Measurements from ENCODE around the gene PCDHA9.
"Not testable (repeated sequence)": the region's sequence is repeated elsewhere in the genome, so short reads cannot be mapped to it uniquely, and the experiment has no call there.

The PCDHA9 gene

GRCh38 chr5:140848139-140849102 is at the start of gene PCDHA9:
Gene PCDHA9, plus strand, starts transcription at chr5:140848382. Its CDS starts 114 bp downstream, at chr5:140848496.
- DNase-seq, result not testable (repeated sequence)

- DNase-seq, result no peak
These were observed 47.2 kb upstream of the PCDHA9 start, which contains the start of gene PCDHA3 for GRCh38 chr5:140800816-140801493. Gene PCDHA3, plus strand, starts transcription at chr5:140801057.

DNA sequence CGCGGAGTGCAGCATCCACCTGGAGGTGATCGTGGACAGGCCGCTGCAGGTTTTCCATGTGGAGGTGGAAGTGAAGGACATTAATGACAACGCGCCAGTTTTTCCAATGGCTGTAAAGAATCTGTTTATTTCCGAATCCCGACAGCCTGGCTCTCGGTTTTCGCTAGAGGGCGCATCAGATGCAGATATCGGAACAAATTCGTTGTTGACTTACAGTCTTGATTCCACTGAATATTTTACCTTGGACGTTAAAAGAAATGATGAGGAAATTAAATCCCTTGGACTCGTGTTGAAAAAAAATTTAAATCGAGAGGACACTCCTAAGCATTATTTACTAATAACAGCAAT is 46.7 kb upstream of the PCDHA9 start:
- DNase-seq, result no peak

GRCh38 chr5:140802381-140802780 is 45.8 kb upstream of the PCDHA9 start:
- not testable (repeated sequence) for DNase-seq

- DNase-seq, result no peak
These were observed 45.4 kb upstream of the PCDHA9 start for GRCh38 chr5:140802781-140803271.

DNA sequence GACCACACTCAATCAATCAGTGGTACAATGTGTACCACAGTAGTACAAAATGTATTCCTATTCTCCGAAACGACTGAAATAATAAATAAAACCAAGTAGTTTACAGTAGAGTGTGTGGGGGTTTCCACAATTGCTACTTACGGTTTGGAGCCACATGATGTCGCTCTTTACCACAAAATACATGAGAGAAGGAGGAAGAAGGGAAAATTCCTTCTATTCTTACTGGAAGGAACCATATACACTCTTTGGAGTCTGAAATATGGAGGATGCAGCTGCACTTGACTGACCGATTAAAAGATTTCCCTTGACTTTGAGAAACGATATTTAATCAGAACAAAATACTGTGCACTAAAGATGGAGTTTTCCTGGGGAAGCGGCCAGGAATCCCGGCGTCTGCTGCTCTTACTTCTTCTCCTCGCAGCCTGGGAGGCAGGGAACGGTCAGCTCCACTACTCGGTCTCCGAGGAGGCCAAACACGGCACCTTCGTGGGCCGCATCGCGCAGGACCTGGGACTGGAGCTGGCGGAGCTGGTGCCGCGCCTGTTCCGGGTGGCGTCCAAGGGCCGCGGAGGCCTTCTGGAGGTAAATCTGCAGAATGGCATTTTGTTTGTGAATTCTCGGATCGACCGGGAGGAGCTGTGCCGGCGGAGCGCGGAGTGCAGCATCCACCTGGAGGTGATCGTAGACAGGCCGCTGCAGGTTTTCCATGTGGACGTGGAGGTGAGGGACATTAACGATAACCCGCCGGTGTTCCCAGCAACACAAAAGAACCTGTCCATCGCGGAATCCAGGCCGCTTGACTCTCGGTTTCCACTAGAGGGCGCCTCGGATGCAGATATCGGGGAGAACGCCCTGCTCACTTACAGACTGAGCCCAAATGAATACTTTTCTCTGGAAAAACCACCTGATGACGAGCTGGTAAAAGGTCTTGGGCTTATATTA is 41.1 kb upstream of the PCDHA9 start, which contains the start of gene PCDHA4:
Gene PCDHA4 (plus strand): TSS at position 235 of the 942 bp plus-strand sequence.
- DNase-seq, result no peak

- DNase-seq, result not testable (repeated sequence)
These were observed 39.8 kb upstream of the PCDHA9 start for GRCh38 chr5:140808241-140808888.

- DNase-seq, result no peak
These were observed 39.3 kb upstream of the PCDHA9 start for GRCh38 chr5:140808889-140809291.

DNA sequence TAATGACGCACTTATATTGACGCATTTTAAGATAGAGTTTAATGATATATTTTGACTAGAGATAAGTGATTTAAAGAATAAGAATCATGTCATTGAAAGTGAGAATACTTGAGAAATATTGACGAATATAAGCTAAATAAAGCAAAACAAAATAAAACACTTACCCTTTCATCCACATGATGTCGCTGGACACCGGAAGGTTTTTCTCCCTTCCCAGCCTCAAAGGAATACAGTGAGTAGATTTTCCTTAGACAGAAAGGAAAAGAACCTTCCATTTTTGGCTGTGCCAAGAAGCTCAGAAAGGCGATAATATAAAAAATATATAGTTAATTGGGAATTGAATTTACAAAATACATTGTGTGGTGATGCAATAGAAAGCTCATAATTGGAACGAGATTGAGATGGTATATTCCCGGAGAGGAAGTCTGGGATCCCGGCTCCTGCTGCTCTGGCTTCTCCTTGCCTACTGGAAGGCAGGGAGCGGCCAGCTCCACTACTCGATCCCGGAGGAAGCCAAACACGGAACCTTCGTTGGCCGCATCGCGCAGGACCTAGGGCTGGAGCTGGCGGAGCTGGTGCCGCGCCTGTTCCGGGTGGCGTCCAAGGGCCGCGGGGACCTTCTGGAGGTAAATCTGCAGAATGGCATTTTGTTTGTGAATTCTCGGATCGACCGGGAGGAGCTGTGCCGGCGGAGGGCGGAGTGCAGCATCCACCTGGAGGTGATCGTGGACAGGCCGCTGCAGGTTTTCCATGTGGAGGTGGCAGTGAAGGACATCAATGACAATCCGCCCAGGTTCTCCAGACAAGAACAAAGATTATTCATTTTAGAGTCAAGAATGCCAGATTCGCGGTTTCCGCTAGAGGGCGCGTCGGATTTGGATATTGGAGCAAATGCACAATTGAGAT is 26.6 kb upstream of the PCDHA9 start, which contains the start of gene PCDHA5:
Gene PCDHA5 (plus strand): TSS at position 239 of the 906 bp plus-strand sequence.
- no peak for DNase-seq

DNA sequence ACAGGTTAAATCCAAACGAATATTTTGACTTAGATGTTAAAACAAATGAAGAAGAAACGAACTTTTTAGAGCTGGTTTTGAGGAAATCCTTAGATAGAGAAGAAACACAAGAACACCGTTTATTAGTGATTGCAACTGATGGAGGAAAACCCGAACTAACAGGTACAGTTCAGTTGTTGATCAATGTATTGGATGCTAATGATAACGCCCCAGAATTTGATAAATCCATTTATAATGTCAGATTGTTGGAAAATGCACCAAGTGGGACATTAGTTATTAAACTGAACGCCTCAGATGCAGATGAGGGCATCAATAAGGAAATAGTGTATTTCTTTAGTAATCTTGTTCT is 25.9 kb upstream of the PCDHA9 start:
- DNase-seq, result no peak

DNA sequence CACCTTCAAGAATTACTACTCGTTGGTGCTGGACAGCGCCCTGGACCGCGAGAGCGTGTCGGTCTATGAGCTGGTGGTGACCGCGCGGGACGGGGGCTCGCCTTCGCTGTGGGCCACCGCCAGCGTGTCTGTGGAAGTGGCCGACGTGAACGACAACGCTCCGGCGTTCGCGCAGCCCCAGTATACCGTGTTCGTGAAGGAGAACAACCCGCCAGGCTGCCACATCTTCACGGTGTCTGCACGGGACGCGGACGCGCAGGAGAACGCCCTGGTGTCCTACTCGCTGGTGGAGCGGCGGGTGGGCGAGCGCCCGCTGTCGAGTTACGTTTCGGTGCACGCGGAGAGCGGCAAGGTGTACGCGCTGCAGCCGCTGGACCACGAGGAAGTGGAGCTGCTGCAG is 25.2 kb upstream of the PCDHA9 start:
- not testable (repeated sequence) for DNase-seq

GRCh38 chr5:140823475-140823874 is 24.7 kb upstream of the PCDHA9 start:
- no peak for DNase-seq

DNA sequence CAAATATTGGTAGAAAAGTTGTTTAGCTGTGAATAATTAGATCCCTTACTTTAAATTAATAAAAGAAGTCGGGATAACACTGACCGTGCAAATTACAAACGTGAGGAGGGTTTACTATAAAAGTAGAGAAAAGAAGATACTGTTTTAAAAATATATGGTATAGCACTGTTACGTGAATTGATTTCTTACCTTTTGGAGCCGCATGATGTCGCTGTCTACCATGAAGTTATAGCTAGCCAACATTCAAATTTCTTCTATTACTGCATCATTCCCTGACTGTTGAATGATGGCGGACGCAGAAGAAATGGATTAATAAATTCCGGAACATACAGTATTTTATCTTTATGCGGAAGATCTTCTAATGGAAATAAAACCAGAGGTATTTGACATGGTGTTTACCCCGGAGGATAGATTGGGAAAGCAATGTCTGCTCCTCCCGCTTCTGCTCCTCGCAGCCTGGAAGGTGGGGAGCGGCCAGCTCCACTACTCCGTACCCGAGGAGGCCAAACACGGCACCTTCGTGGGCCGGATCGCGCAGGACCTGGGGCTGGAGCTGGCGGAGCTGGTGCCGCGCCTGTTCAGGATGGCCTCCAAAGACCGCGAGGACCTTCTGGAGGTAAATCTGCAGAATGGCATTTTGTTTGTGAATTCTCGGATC is 20.3 kb upstream of the PCDHA9 start, which contains the start of gene PCDHA6:
Gene PCDHA6 (plus strand): TSS at position 257 of the 658 bp plus-strand sequence. CDS start 132 bp downstream, at position 389.
- DNase-seq, result no peak

GRCh38 chr5:140828362-140828737 is 19.8 kb upstream of the PCDHA9 start:
- no peak for DNase-seq

DNA sequence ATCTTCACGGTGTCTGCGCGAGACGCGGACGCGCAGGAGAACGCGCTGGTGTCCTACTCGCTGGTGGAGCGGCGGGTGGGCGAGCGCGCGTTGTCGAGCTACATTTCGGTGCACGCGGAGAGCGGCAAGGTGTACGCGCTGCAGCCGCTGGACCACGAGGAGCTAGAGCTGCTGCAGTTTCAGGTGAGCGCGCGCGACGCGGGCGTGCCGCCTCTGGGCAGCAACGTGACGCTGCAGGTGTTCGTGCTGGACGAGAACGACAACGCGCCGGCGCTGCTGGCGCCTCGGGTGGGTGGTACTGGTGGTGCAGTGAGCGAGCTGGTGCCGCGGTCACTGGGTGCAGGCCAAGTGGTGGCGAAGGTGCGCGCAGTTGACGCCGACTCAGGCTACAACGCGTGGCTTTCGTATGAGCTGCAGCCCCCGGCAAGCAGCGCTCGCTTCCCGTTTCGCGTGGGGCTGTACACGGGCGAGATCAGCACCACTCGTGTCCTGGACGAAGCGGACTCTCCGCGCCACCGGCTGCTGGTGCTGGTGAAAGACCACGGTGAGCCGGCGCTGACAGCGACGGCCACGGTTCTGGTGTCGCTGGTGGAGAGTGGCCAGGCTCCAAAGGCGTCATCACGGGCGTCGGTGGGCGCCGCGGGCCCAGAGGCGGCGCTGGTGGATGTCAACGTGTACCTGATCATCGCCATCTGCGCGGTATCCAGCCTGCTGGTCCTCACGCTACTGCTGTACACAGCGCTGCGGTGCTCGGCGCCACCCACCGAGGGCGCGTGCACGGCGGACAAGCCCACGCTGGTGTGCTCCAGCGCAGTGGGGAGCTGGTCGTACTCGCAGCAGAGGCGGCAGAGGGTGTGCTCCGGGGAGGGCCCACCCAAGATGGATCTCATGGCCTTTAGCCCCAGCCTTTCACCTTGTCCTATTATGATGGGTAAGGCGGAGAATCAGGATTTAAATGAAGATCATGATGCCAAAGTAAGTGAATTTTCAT is 18.4 kb upstream of the PCDHA9 start:
- not testable (repeated sequence) for DNase-seq

DNA sequence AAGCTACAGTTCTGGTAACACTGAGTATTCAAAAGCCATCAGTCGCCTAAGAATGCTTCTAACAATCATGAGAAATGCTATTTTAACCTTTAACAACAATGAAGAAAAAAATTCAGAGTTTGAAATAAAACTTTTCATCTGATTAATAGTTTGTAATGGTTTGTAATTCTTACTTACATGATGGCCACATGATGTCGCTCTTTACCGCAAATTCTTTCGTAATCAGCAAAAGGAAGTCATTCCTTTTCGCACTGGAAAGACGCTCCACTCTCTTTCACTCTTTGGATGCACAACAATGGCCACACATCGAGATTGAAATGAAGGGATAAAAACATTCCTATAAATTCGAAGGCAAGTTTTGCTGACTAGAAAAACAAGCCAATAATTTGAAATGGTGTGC is 14.2 kb upstream of the PCDHA9 start, which contains the start of gene PCDHA7:
Gene PCDHA7 (plus strand): TSS at position 277 of the 400 bp plus-strand sequence. CDS start 115 bp downstream, at position 392.
- DNase-seq, result no peak

- not testable (repeated sequence) for DNase-seq
These were observed 13.7 kb upstream of the PCDHA9 start for GRCh38 chr5:140834439-140835008.
